GM12878 (cell line): ENCODE data around the gene ROBO1. TPM values are rescaled to one million over a fixed set of nuclear protein-coding genes. Genes with fewer than 3 reads are reported as not detected.
A peak's percentile ranks its signal among the peaks of the same experiment; 100 is the strongest.

Experiments
- ATAC-seq: fragments of 200-7000 bp; cut with Tn5 transposase; 3 replicates; pipeline ENCODE4 v1.9.1; 2020; ENCODE audit warnings: mild to moderate bottlenecking, moderate library complexity
- BruUV-seq: library from RNA; stranded (reverse); fragments of 400-500 nt; replicated peaks from 2 replicates; lab custom pipeline; 2021; lab: Mats Ljungman, UMichigan
- CTCF ChIA-PET: fragments of 300-600 bp; sonication (Branson Sonifier 250); formaldehyde crosslinking; extraction: SDS; loops from one replicate; lab custom pipeline; 2021; ENCODE audit warnings: inconsistent platforms; lab: Yijun Ruan, JAX
- POLR2A ChIA-PET: fragments of 350-600 bp; formaldehyde crosslinking; extraction: SDS; loops from one replicate; lab custom pipeline; 2021; ENCODE audit warnings: inconsistent platforms; lab: Charles Lee
- RAD21 ChIA-PET: fragments of 300-600 bp; sonication (Branson Sonifier 250); formaldehyde crosslinking; loops from one replicate; lab custom pipeline; 2023; ENCODE audit warnings: antibody characterized with exemption; ENCODE audit not compliant: unreplicated experiment; lab: Charles Lee
- SMC1A ChIA-PET: fragments of 300-600 bp; sonication (Branson Sonifier 250); formaldehyde crosslinking; loops from one replicate; lab custom pipeline; 2023; ENCODE audit not compliant: unreplicated experiment, uncharacterized antibody; lab: Charles Lee
- DNase-seq: peaks from one replicate; pipeline ENCODE4 v3.0.0-alpha.2; 2011; ENCODE audit warnings: low read depth, low spot score
- FAIRE-seq: peaks from 3 replicates; lab custom pipeline; 2011; peaks lifted over from hg19 to GRCh38; lab: Jason Lieb, UNC
- H2AFZ ChIP-seq: 2 replicates; pipeline ENCODE4 v1.6.0; 2011; ENCODE audit warnings: low read depth, low read length, control low read depth; ENCODE audit not compliant: control insufficient read depth
- H3K27ac ChIP-seq: 2 replicates; pipeline ENCODE4 v1.5.1; 2011; ENCODE audit warnings: control low read depth; ENCODE audit not compliant: control insufficient read depth, insufficient read depth
- H3K27me3 ChIP-seq, 2 experiments: replicated peaks in 1 of 2; 2 replicates each; pipeline versions ENCODE4 v1.6.0 to v1.6.1; 2011; ENCODE audit warnings: low read length in 1 of 2; ENCODE audit not compliant: control insufficient read depth in 2 of 2, insufficient read depth in 2 of 2
- H3K36me3 ChIP-seq, 2 experiments: 2 replicates each; pipeline ENCODE4 v1.5.1; 2011; ENCODE audit warnings: low read length in 1 of 2; ENCODE audit not compliant: control insufficient read depth in 2 of 2, insufficient read depth in 2 of 2
- H3K4me1 ChIP-seq: 2 replicates; pipeline ENCODE4 v1.6.1; 2011; ENCODE audit warnings: mild to moderate bottlenecking, low read length, moderate library complexity, mixed read lengths; ENCODE audit not compliant: control insufficient read depth, insufficient read depth
- H3K4me2 ChIP-seq: 2 replicates; pipeline ENCODE4 v1.6.0; 2011; ENCODE audit warnings: control low read depth; ENCODE audit not compliant: control insufficient read depth, insufficient read depth
- H3K4me3 ChIP-seq: fragments of 200-600 bp; sonication (generic); 2 replicates; pipeline ENCODE4 v1.5.1; 2016
- H3K79me2 ChIP-seq: 2 replicates; pipeline ENCODE4 v1.6.0; 2011; ENCODE audit warnings: low read length; ENCODE audit not compliant: control insufficient read depth, insufficient read depth
- H3K9ac ChIP-seq: 2 replicates; pipeline ENCODE4 v1.8.0; 2011; ENCODE audit warnings: low read length, control low read depth, mixed read lengths; ENCODE audit not compliant: control insufficient read depth, insufficient read depth
- H3K9me3 ChIP-seq: replicated peaks from 3 replicates; pipeline ENCODE4 v1.5.1; 2011; ENCODE audit warnings: mild to moderate bottlenecking, low read length; ENCODE audit not compliant: control insufficient read depth, insufficient read depth
- H4K20me1 ChIP-seq: 2 replicates; pipeline ENCODE4 v1.6.0; 2011; ENCODE audit not compliant: control insufficient read depth, insufficient read depth
- POLR2A ChIP-seq: IDR thresholded peaks from 2 replicates; pipeline ENCODE4 v1.6.1; 2011; ENCODE audit warnings: low read depth, mild to moderate bottlenecking, low read length
- SMAD1 ChIP-seq: fragments of 450-650 bp; IDR thresholded peaks from 2 replicates; pipeline ENCODE4 v1.6.1; 2018; ENCODE audit warnings: mild to moderate bottlenecking, low read depth; ENCODE audit not compliant: partially characterized antibody
- ZNF24 ChIP-seq: fragments of 450-650 bp; IDR thresholded peaks from 2 replicates; pipeline ENCODE4 v1.6.1; 2017; ENCODE audit warnings: antibody characterized with exemption, mild to moderate bottlenecking
- WGBS: methylation state at CpG from one replicate; pipeline ENCODE4 v1.1.6; 2016; ENCODE audit warnings: low lambda C conversion rate; ENCODE audit not compliant: insufficient replicate concordance, insufficient coverage; ENCODE audit errors: missing lambda C conversion rate; 5-methylcytosine and 5-hydroxymethylcytosine counted together
- in situ Hi-C: fragments of 300-500 bp; cut with MboI; formaldehyde crosslinking; loops from 9 replicates; pipeline ENCODE4 v1.14.3; 2018; ENCODE audit warnings: mixed read lengths
- intact Hi-C: fragments of 100-400 bp; cut with micrococcal nuclease; formaldehyde crosslinking; loops from one replicate; pipeline ENCODE4 v1.14.2; 2022; ENCODE audit not compliant: unreplicated experiment
- polyA plus RNA-seq, 11 experiments: library from polyadenylated mRNA; depleted of rRNA in 4 of 11; unstranded in 6 of 11; stranded (reverse) in 5 of 11; fragments of >200 nt; fragmentation: Nextera tagmentation in 4 of 11; fragmentation: Illumina TruSeq in 1 of 11; extraction: Ambion mirVana in 4 of 11; extraction: Trizol in 1 of 11; gene quantifications; 1 replicate in 1 of 11; 2 replicates in 10 of 11; pipeline versions ENCODE4 v1.2.1 to v1.2.3, GENCODE V29; 2011 to 2016; ENCODE audit warnings: inconsistent platforms in 2 of 11, missing spikeins in 2 of 11, low read depth in 1 of 11
- total RNA-seq, 4 experiments: library from RNA; depleted of rRNA in 3 of 4; stranded (reverse); fragments of >200 nt in 3 of 4; fragmentation: Illumina TruSeq in 1 of 4; extraction: Trizol in 1 of 4; gene quantifications; 2 replicates each; pipeline versions ENCODE4 v1.2.1 to v1.2.3, GENCODE V29; 2013 to 2021
- TF ChIP-seq, protein P1 (sequence below): IDR thresholded peaks from 2 replicates; pipeline ENCODE4 v1.6.1; 2012; ENCODE audit warnings: improper control_type of control experiment, low read depth, low read length; ENCODE audit not compliant: insufficient replicate concordance
- TF ChIP-seq, protein P2 (sequence below): fragments of 150-350 bp; IDR thresholded peaks from 2 replicates; pipeline ENCODE4 v1.6.1; 2014; ENCODE audit warnings: mild to moderate bottlenecking, low read depth, low read length

The ROBO1 gene
- total and polyA plus RNA-seq, 10 of the 15 experiments (the other 5 are each of a cell fraction or from before 2014, with no cell fraction given), result 0.29 to 46.5 (median 1.2) TPM

DNA sequence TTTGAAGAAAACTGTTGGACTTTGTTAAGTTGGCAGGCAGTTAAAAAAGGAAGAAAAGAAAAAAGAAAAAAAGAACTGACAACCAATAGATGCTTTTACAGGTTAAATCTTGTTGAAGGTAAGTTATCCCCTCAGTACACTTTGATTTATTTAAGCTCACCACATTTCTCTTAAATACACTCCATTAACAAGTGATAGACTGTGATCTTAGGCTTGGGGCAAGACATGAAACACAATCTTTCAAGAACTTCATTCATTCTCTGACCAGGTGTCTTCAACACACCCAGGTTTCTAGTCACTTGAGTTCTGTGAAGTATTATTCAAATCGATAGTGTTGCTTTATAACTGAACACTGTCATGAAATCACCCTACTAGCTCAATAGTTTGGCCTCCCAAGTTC lies 751.9 kb downstream of the ROBO1 start:
- Histone ChIP-seq H3K9ac (no peak overlapping the region), H3K9me3 (no peaks in the 10 kb centered on the region), H3K27me3 (no peaks in the 10 kb centered on the region), H3K4me1 (no peaks in the 10 kb centered on the region), H3K36me3 (no peaks in the 10 kb centered on the region), H3K4me2 (no peak overlapping the region), H3K27ac (no peak overlapping the region), H2AFZ (no peak overlapping the region), H4K20me1 (no peaks in the 10 kb centered on the region), H3K4me3 (no peak overlapping the region), H3K79me2 (no peaks in the 10 kb centered on the region; the same call in none of the 2 replicates)
- ChIA-PET SMC1A (interaction anchor here (0.8 to 3.0 kb wide), 15 partner anchors 9 to 303 kb away, joined by 3 to 32 read pairs (median 4); no protein-coding TSS in a partner anchor), CTCF (interaction anchor here (0.9 to 2.7 kb wide), 7 partner anchors 10 to 217 kb away, joined by 3 to 19 read pairs (median 4); no protein-coding TSS in a partner anchor), RAD21 (interaction anchor here (0.7 to 5.0 kb wide), 18 partner anchors 9 to 353 kb away, joined by 3 to 27 read pairs (median 6); no protein-coding TSS in a partner anchor), POLR2A (interaction anchor here (0.7 to 2.4 kb wide), 5 partner anchors 10 to 291 kb away, joined by 3 to 10 read pairs (median 3); no protein-coding TSS in a partner anchor)
- WGBS, result 0% methylated on average over 1 of the region's 1 CpG
- intact Hi-C loops (loop anchor here (5.0 kb wide), 1 partner anchor 144 kb away; no protein-coding TSS in a partner anchor), in situ Hi-C loops (no loop called here)
- BruUV-seq, result no TSS peak
- TF ChIP-seq ZNF24 (peak; percentile 85), POLR2A (no peak)
- ATAC-seq, result no peak
- no peak for DNase-seq
- no peak for FAIRE-seq

DNA sequence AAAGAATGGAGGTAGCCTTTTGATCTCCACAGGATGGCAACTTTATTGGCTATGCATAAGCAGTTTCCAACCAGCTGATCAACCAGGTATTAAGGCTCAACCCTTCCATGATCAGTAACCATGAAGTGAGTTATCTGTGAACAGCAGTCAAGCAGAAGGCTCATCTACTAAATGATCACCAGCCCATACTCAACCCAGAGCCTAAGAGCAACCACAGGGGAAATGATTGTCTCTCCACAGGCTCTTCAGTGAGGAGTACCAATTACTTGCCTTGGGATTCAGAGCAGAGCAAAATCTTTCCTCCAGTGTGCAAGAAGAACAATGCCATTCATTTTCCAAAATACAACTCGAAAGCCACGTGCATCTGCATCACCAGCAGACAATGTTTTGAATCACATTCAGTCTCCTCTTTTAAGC lies 754.8 kb downstream of the ROBO1 start:
- in situ Hi-C loops, result no loop called here
- RAD21 ChIA-PET, result interaction anchor here (1.5 to 10.5 kb wide), 4 partner anchors 8 to 22 kb away, joined by 7 to 75 read pairs (median 10); no protein-coding TSS in a partner anchor
- 41% methylated on average over 2 of the region's 2 CpGs for WGBS
- Histone ChIP-seq H3K4me1 (no peaks in the 10 kb centered on the region), H2AFZ (no peak overlapping the region), H3K27me3 (no peaks in the 10 kb centered on the region), H3K9ac (no peak overlapping the region), H3K9me3 (no peaks in the 10 kb centered on the region), H3K27ac (no peak overlapping the region), H3K4me2 (no peak overlapping the region), H3K79me2 (no peaks in the 10 kb centered on the region; the same call in 1 of the 2 replicates), H3K4me3 (no peak overlapping the region), H4K20me1 (no peaks in the 10 kb centered on the region), H3K36me3 (no peaks in the 10 kb centered on the region)
- SMC1A ChIA-PET, result interaction anchor here (0.9 to 3.7 kb wide), 8 partner anchors 7 to 352 kb away, joined by 3 to 32 read pairs (median 5); no protein-coding TSS in a partner anchor
- DNase-seq (no peak), ATAC-seq (peak; percentile 24; the same call in 2 of the 3 replicates), FAIRE-seq (no peak)
- POLR2A ChIA-PET, result interaction anchor here (0.8 to 1.7 kb wide), 2 partner anchors 11 to 38 kb away, joined by 3 read pairs; no protein-coding TSS in a partner anchor
- CTCF ChIA-PET, result interaction anchor here (1.1 to 1.9 kb wide), 4 partner anchors 8 to 275 kb away, joined by 3 to 6 read pairs (median 6); no protein-coding TSS in a partner anchor
- intact Hi-C loops, result no loop called here
- no TSS peak for BruUV-seq
- TF ChIP-seq, protein P1, sequence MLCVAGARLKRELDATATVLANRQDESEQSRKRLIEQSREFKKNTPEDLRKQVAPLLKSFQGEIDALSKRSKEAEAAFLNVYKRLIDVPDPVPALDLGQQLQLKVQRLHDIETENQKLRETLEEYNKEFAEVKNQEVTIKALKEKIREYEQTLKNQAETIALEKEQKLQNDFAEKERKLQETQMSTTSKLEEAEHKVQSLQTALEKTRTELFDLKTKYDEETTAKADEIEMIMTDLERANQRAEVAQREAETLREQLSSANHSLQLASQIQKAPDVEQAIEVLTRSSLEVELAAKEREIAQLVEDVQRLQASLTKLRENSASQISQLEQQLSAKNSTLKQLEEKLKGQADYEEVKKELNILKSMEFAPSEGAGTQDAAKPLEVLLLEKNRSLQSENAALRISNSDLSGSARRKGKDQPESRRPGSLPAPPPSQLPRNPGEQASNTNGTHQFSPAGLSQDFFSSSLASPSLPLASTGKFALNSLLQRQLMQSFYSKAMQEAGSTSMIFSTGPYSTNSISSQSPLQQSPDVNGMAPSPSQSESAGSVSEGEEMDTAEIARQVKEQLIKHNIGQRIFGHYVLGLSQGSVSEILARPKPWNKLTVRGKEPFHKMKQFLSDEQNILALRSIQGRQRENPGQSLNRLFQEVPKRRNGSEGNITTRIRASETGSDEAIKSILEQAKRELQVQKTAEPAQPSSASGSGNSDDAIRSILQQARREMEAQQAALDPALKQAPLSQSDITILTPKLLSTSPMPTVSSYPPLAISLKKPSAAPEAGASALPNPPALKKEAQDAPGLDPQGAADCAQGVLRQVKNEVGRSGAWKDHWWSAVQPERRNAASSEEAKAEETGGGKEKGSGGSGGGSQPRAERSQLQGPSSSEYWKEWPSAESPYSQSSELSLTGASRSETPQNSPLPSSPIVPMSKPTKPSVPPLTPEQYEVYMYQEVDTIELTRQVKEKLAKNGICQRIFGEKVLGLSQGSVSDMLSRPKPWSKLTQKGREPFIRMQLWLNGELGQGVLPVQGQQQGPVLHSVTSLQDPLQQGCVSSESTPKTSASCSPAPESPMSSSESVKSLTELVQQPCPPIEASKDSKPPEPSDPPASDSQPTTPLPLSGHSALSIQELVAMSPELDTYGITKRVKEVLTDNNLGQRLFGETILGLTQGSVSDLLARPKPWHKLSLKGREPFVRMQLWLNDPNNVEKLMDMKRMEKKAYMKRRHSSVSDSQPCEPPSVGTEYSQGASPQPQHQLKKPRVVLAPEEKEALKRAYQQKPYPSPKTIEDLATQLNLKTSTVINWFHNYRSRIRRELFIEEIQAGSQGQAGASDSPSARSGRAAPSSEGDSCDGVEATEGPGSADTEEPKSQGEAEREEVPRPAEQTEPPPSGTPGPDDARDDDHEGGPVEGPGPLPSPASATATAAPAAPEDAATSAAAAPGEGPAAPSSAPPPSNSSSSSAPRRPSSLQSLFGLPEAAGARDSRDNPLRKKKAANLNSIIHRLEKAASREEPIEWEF, result no peak
- TF ChIP-seq, protein P2, sequence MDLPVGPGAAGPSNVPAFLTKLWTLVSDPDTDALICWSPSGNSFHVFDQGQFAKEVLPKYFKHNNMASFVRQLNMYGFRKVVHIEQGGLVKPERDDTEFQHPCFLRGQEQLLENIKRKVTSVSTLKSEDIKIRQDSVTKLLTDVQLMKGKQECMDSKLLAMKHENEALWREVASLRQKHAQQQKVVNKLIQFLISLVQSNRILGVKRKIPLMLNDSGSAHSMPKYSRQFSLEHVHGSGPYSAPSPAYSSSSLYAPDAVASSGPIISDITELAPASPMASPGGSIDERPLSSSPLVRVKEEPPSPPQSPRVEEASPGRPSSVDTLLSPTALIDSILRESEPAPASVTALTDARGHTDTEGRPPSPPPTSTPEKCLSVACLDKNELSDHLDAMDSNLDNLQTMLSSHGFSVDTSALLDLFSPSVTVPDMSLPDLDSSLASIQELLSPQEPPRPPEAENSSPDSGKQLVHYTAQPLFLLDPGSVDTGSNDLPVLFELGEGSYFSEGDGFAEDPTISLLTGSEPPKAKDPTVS, result no peak
- TF ChIP-seq SMAD1, result no peak
